GM23338 (cell line): ENCODE measurements around the gene PAX2. TPM values are rescaled to one million over a fixed set of nuclear protein-coding genes. Genes with fewer than 3 reads are reported as not detected.

Experiments used
- ATAC-seq: fragments of 200-7000 bp; cut with Tn5 transposase; 3 replicates; pipeline ENCODE4 v1.9.1; 2020
- DNase-seq: peaks from one replicate; pipeline ENCODE4 v3.0.0-alpha.2; 2015; ENCODE audit warnings: low spot score
- H2AFZ ChIP-seq: fragments of 200-600 bp; sonication (generic); 2 replicates; pipeline ENCODE4 v1.8.0; 2016; ENCODE audit warnings: antibody characterized with exemption, mild to moderate bottlenecking, moderate library complexity
- H3F3A ChIP-seq: fragments of 200-600 bp; sonication (generic); replicated peaks from 2 replicates; pipeline ENCODE4 v1.8.0; 2017; ENCODE audit warnings: antibody characterized with exemption, mixed run types, low read depth
- H3K27ac ChIP-seq: fragments of 200-600 bp; sonication (generic); 2 replicates; pipeline ENCODE4 v1.6.1; 2016; ENCODE audit warnings: low read depth
- H3K27me3 ChIP-seq: fragments of 200-600 bp; sonication (generic); 2 replicates; pipeline ENCODE4 v1.8.0; 2016; ENCODE audit warnings: mild to moderate bottlenecking, mixed run types, moderate library complexity; ENCODE audit not compliant: insufficient read depth
- H3K36me3 ChIP-seq: fragments of 200-600 bp; sonication (generic); 2 replicates; pipeline ENCODE4 v1.8.0; 2016; ENCODE audit warnings: mild to moderate bottlenecking; ENCODE audit not compliant: insufficient read depth
- H3K4me1 ChIP-seq: fragments of 200-600 bp; sonication (generic); 2 replicates; pipeline ENCODE4 v1.8.0; 2016; ENCODE audit warnings: mild to moderate bottlenecking, moderate library complexity; ENCODE audit not compliant: insufficient read depth
- H3K4me2 ChIP-seq: fragments of 200-600 bp; sonication (generic); 2 replicates; pipeline ENCODE4 v1.7.1; 2017; ENCODE audit warnings: mixed run types
- H3K4me3 ChIP-seq: fragments of 200-600 bp; sonication (generic); 2 replicates; pipeline ENCODE4 v1.6.1; 2016; ENCODE audit warnings: mixed run types
- H3K79me2 ChIP-seq: fragments of 200-600 bp; sonication (generic); replicated peaks from 2 replicates; pipeline ENCODE4 v1.8.0; 2017; ENCODE audit warnings: mild to moderate bottlenecking; ENCODE audit not compliant: insufficient read depth
- H3K9me2 ChIP-seq: fragments of 200-600 bp; sonication (generic); 2 replicates; pipeline ENCODE4 v1.8.0; 2017; ENCODE audit not compliant: insufficient read depth
- H4K20me1 ChIP-seq: fragments of 200-600 bp; sonication (generic); replicated peaks from 2 replicates; pipeline ENCODE4 v1.8.0; 2017; ENCODE audit warnings: mild to moderate bottlenecking; ENCODE audit not compliant: insufficient read depth
- H3K27ac Mint-ChIP-seq: 2 replicates; pipeline ENCODE4 v1.8.0; 2020; ENCODE audit warnings: inconsistent platforms, mild to moderate bottlenecking, moderate library complexity, mixed read lengths
- H3K27me3 Mint-ChIP-seq: 3 replicates; pipeline ENCODE4 v1.8.0; 2022; ENCODE audit warnings: low read depth, mild to moderate bottlenecking, moderate library complexity, mixed read lengths, inconsistent platforms; ENCODE audit not compliant: insufficient read depth, poor library complexity
- H3K36me3 Mint-ChIP-seq: 3 replicates; pipeline ENCODE4 v1.8.0; 2021; ENCODE audit warnings: low read depth, mild to moderate bottlenecking, inconsistent platforms, moderate library complexity, mixed read lengths
- H3K4me1 Mint-ChIP-seq: 3 replicates; pipeline ENCODE4 v1.8.0; 2020; ENCODE audit warnings: mild to moderate bottlenecking, inconsistent platforms, mixed read lengths
- H3K4me3 Mint-ChIP-seq: 3 replicates; pipeline ENCODE4 v1.8.0; 2021; ENCODE audit warnings: moderate library complexity, mild to moderate bottlenecking, inconsistent platforms, mixed read lengths
- H3K9me3 Mint-ChIP-seq: 3 replicates; pipeline ENCODE4 v1.8.0; 2020; ENCODE audit warnings: moderate library complexity, mild to moderate bottlenecking, inconsistent platforms, mixed read lengths
- CREB1 ChIP-seq: fragments of 250-450 bp; sonication (Bioruptor Pico); IDR thresholded peaks from 2 replicates; pipeline ENCODE4 v1.5.0; 2020; ENCODE audit warnings: low read depth, mild to moderate bottlenecking, moderate library complexity
- ETS1 ChIP-seq: IDR thresholded peaks from 2 replicates; pipeline ENCODE4 v1.6.1; 2016; ENCODE audit warnings: antibody characterized with exemption
- EZH2 ChIP-seq: fragments of 200-600 bp; sonication (generic); IDR thresholded peaks from one replicate; pipeline ENCODE4 v1.8.0; 2017; ENCODE audit warnings: antibody characterized with exemption, mild to moderate bottlenecking, low read depth; ENCODE audit not compliant: unreplicated experiment
- EZH2phosphoT487 ChIP-seq: fragments of 200-600 bp; sonication (generic); IDR thresholded peaks from one replicate; pipeline ENCODE4 v1.8.1; 2018; ENCODE audit warnings: antibody characterized with exemption; ENCODE audit not compliant: unreplicated experiment
- JUNB ChIP-seq: IDR thresholded peaks from one replicate; pipeline ENCODE4 v1.6.1; 2016; ENCODE audit warnings: antibody characterized with exemption; ENCODE audit not compliant: unreplicated experiment
- NANOG ChIP-seq: IDR thresholded peaks from 2 replicates; pipeline ENCODE4 v1.6.1; 2016; ENCODE audit warnings: antibody characterized with exemption, borderline replicate concordance
- POLR2AphosphoS5 ChIP-seq: IDR thresholded peaks from 2 replicates; pipeline ENCODE4 v1.6.1; 2016; ENCODE audit warnings: antibody characterized with exemption, low read depth
- REST ChIP-seq: IDR thresholded peaks from one replicate; pipeline ENCODE4 v1.6.1; 2018; ENCODE audit warnings: antibody characterized with exemption; ENCODE audit not compliant: unreplicated experiment
- STAT1 ChIP-seq: IDR thresholded peaks from one replicate; pipeline ENCODE4 v1.6.1; 2016; ENCODE audit warnings: antibody characterized with exemption; ENCODE audit not compliant: unreplicated experiment
- ZNF114 ChIP-seq: fragments of 250-450 bp; sonication (Bioruptor Pico); IDR thresholded peaks from 2 replicates; pipeline ENCODE4 v1.5.0; 2020; ENCODE audit warnings: mild to moderate bottlenecking, moderate library complexity
- ZNF331 ChIP-seq: fragments of 250-450 bp; sonication (Bioruptor Pico); IDR thresholded peaks from 2 replicates; pipeline ENCODE4 v1.5.0; 2020; ENCODE audit warnings: low read depth, mild to moderate bottlenecking, moderate library complexity
- polyA plus RNA-seq: library from polyadenylated mRNA; unstranded; fragments of >200 nt; fragmentation: Nextera tagmentation; extraction: Ambion mirVana; gene quantifications from 2 replicates; pipeline ENCODE4 v1.2.1, GENCODE V29; 2016
- total RNA-seq: library from RNA; depleted of rRNA; stranded (reverse); fragments of >200 nt; shearing (Covaris generic); gene quantifications from 2 replicates; pipeline ENCODE4 v1.2.3, GENCODE V29; 2014

The PAX2 gene
- total and polyA plus RNA-seq, 2 experiments from 2014 or later, result not detected

DNA sequence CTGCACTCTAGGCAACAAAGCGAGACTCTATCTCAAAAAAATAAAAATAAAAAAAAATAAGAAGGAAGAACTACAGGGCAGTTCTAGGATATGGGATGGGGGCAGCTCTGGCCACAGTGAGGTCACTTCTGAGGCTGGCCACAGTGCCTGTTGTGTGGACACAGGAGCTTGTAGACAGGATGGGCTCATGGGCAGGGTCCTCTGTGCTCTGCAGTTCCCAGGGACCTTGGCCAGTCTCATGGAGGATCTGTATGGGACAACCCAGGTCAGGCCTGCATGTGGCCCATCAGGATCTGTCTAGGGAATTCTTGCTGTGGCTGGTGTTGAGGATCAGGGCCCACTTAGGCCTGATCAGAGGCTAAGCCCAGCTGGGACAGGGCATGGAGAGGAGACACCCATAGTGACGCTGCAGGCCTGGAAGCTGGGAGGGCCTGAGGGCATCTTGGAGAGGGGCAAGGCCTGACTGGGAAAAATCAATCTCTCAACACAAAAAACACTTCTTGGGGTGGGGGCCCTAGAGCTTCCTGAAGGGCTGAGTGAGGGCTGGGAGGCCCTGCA lies 19.4 kb upstream of the PAX2 start:
- Mint-ChIP-seq H3K27ac (no peak overlapping the region), H3K9me3 (no peaks in the 10 kb centered on the region; the same call in 2 of the 3 replicates), H3K27me3 (peaks cover 95% of the 10 kb centered on the region), H3K4me1 (peaks cover 19% of the 10 kb centered on the region), H3K36me3 (no peaks in the 10 kb centered on the region), H3K4me3 (no peak overlapping the region)
- no peak for ATAC-seq
- TF ChIP-seq POLR2AphosphoS5 (no peak), EZH2 (no peak), NANOG (no peak), STAT1 (no peak), REST (no peak), EZH2phosphoT487 (no peak), CREB1 (CRISPR knock-in tag) (no peak), ETS1 (no peak), ZNF331 (CRISPR knock-in tag) (no peak), JUNB (no peak), ZNF114 (CRISPR knock-in tag) (no peak)
- Histone ChIP-seq H4K20me1 (peaks cover 14% of the 10 kb centered on the region), H3K79me2 (no peaks in the 10 kb centered on the region), H3K27ac (no peak overlapping the region), H3K27me3 (peaks cover 100% of the 10 kb centered on the region), H3K4me3 (no peak overlapping the region), H2AFZ (no peak overlapping the region), H3K36me3 (no peaks in the 10 kb centered on the region; the same call in 1 of the 2 replicates), H3F3A (peaks cover 10% of the 10 kb centered on the region; the same call in 1 of the 2 replicates), H3K4me1 (peaks cover 26% of the 10 kb centered on the region; the same call in 1 of the 2 replicates), H3K4me2 (no peak overlapping the region), H3K9me2 (no peaks in the 10 kb centered on the region)
- DNase-seq, result no peak

GRCh38 chr10:100727808-100728207 lies 17.6 kb upstream of the PAX2 start:
- ATAC-seq (no peak), DNase-seq (no peak)
- Histone ChIP-seq H3K4me1 (peaks cover 44% of the 10 kb centered on the region), H4K20me1 (peaks cover 25% of the 10 kb centered on the region), H3K27ac (no peak overlapping the region), H3K79me2 (no peaks in the 10 kb centered on the region), H3K36me3 (no peaks in the 10 kb centered on the region; the same call in 1 of the 2 replicates), H3K4me3 (no peak overlapping the region), H3F3A (peaks cover 20% of the 10 kb centered on the region; the same call in 1 of the 2 replicates), H3K4me2 (no peak overlapping the region), H3K9me2 (no peaks in the 10 kb centered on the region), H2AFZ (no peak overlapping the region), H3K27me3 (peaks cover 100% of the 10 kb centered on the region)
- H3K9me3 Mint-ChIP-seq, result no peaks in the 10 kb centered on the region; the same call in 1 of the 3 replicates
- H3K36me3 Mint-ChIP-seq, result no peaks in the 10 kb centered on the region; the same call in 2 of the 3 replicates
- H3K27me3 Mint-ChIP-seq, result peaks cover 97% of the 10 kb centered on the region
- no peak for TF ChIP-seq ZNF114 (CRISPR knock-in tag)
- no peak for TF ChIP-seq EZH2phosphoT487
- TF ChIP-seq REST, result no peak
- peak; percentile 54 for TF ChIP-seq EZH2
- no peak for TF ChIP-seq POLR2AphosphoS5
- no peak overlapping the region for H3K27ac Mint-ChIP-seq
- H3K4me3 Mint-ChIP-seq, result no peak overlapping the region
- peaks cover 36% of the 10 kb centered on the region for H3K4me1 Mint-ChIP-seq
